Measurements from ENCODE around the gene ZSWIM1. TPM values are rescaled to one million over a fixed set of nuclear protein-coding genes. Genes with fewer than 3 reads are reported as not detected.

Gene ZSWIM1
- total and polyA plus RNA-seq, 2 of the 8 experiments (the other 6 are each of a cell fraction or from before 2014, with no cell fraction given) = 14.1 to 15.6 TPM

DNA sequence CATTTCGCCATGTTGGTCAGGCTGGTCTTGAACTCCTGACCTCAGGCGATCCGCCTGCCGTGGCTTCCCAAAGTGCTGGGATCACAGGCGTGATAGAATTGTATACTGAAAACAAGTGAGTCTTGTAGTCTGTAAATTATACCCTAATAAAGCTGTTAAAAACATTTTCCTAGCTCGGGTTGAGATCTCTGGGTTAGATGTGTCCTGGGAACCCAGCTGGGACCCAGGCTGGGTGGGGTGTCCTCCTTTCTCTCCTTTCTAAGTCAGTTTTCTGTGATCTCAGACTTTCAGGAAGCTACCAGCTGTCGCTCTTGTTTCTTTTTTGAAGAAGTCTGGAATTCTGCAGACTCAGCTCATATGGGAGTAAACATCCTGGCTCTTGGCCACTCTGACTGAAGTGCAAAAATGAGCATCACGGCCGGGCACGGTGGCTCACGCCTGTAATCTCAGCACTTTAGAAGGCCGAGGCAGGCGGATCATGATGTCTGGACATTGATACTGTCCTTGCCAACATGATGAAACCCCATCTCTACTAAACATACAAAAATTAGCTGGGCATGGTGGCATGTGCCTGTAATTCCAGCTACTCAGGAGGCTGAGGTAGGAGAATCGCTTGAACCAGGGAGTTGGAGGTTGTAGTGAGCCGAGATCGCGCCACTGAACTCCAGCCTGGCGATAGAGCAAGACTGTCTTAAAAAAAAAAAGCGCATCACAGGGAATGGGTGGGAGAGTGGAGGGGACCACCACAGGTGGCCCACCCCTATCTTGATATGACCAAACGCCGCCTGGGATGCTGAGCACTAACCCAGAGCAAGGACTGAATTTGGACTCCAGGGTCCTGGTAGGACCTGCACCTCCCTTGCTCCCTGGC lies 43.6 kb downstream of the ZSWIM1 start:
- peaks cover 3 to 7% (median 5%) of the 10 kb centered on the region in 4 experiments; a peak in 5 of 7 replicates for H3K4me1 ChIP-seq (replicated peaks in 1 of 4; ENCODE audit: control insufficient read depth in 3 of 4, insufficient read depth in 4 of 4, low read length in 3 of 4)
- no peak overlapping the region for H2BK5ac ChIP-seq (ENCODE audit: low read depth, low read length)
- CTCF ChIA-PET (ENCODE audit: partially characterized antibody) = interaction anchor here (0.6 to 1.7 kb wide), 4 partner anchors 13 to 131 kb away, joined by 3 to 8 read pairs (median 3); partner anchors contain the start of gene PLTP
- H3K9me3 ChIP-seq (ENCODE audit: insufficient read depth in 2 of 2, low read depth in 1 of 2, low read length in 1 of 2) = no peaks in the 10 kb centered on the region
- 92% methylated on average over 16 of the region's 21 CpGs; no CpG with 5 or more reads in 1 of the 2 experiments for WGBS, 2 experiments (ENCODE audit: extremely low coverage in 1 of 2, insufficient coverage in 1 of 2, insufficient read length in 1 of 2, insufficient replicate concordance in 2 of 2, low coverage in 1 of 2, low lambda C conversion rate in 2 of 2, missing lambda C conversion rate in 1 of 2)
- no peak overlapping the region for H3K9ac ChIP-seq (replicated peaks in 1 of 4; ENCODE audit: extremely low read depth in 1 of 4, low read depth in 3 of 4, low read length in 3 of 4)
- H3K27me3 ChIP-seq (replicated peaks in 1 of 4; ENCODE audit: control insufficient read depth in 3 of 4, extremely low read depth in 1 of 4, insufficient read depth in 3 of 4, low read length in 3 of 4) = no peaks in the 10 kb centered on the region
- POLR2A ChIA-PET (ENCODE audit: partially characterized antibody) = interaction anchor here (0.8 to 11.8 kb wide), 8 partner anchors 8 to 46 kb away, joined by 3 to 165 read pairs (median 4); partner anchors contain the start of genes PCIF1 and PLTP
- H4K20me1 ChIP-seq (replicated peaks in 1 of 2; ENCODE audit: control insufficient read depth in 1 of 2, insufficient read depth in 2 of 2, low read length in 2 of 2) = no peaks in the 10 kb centered on the region
- no peak overlapping the region for H2BK120ac ChIP-seq (replicated peaks; ENCODE audit: low read depth, low read length)
- TF ChIP-seq CHD2 (IDR thresholded peaks at IDR 0.05; ENCODE audit: low read length) = no peak
- TF ChIP-seq GABPA (IDR thresholded peaks at IDR 0.05; ENCODE audit: borderline replicate concordance, insufficient read depth, low read length) = no peak
- no peak for TF ChIP-seq RFX5 (IDR thresholded peaks at IDR 0.05; ENCODE audit: borderline replicate concordance, low read depth, low read length)
- no peak overlapping the region for H3K56ac ChIP-seq (replicated peaks; ENCODE audit: insufficient read length, low read depth, low read length)
- DNase-seq (ENCODE audit: low read depth in 1 of 2, low spot score in 2 of 2) (no peak), FAIRE-seq (no peak)
- H3K4me3 ChIP-seq (ENCODE audit: extremely low read depth in 1 of 4, insufficient read depth in 2 of 4, low read depth in 3 of 4, low read length in 4 of 4) = no peak overlapping the region
- no peak overlapping the region for H3K27ac ChIP-seq (ENCODE audit: low read depth, low read length)
- H3K79me2 ChIP-seq (ENCODE audit: control insufficient read depth in 1 of 2, insufficient read depth in 2 of 2, low read length in 2 of 2) = no peaks in the 10 kb centered on the region
- no peak overlapping the region for H3K4ac ChIP-seq (replicated peaks; ENCODE audit: insufficient read length, low read depth, low read length)
- no peak overlapping the region for H2BK15ac ChIP-seq (ENCODE audit: low read length)
- H3K18ac ChIP-seq (ENCODE audit: extremely low read depth, low read length) = no peak overlapping the region
- H3K36me3 ChIP-seq (ENCODE audit: control insufficient read depth in 2 of 4, insufficient read depth in 4 of 4, low read length in 3 of 4) = no peaks in the 10 kb centered on the region
- no peak overlapping the region for H2AFZ ChIP-seq (ENCODE audit: low read length)
- H3K14ac ChIP-seq (ENCODE audit: insufficient read length) = no peak overlapping the region
- H3K23ac ChIP-seq (ENCODE audit: insufficient read length) = no peak overlapping the region
- H4K8ac ChIP-seq (ENCODE audit: extremely low read depth, insufficient read depth, low read length) = no peak overlapping the region
- H4K5ac ChIP-seq (ENCODE audit: insufficient read length, low read depth, low read length) = no peak overlapping the region
- H2BK12ac ChIP-seq (ENCODE audit: low read depth, low read length) = no peak overlapping the region
- no peak overlapping the region for H4K91ac ChIP-seq (replicated peaks; ENCODE audit: insufficient read length, low read length)
- H3K23me2 ChIP-seq (ENCODE audit: low read depth, low read length) = no peaks in the 10 kb centered on the region
- no peak overlapping the region for H3K4me2 ChIP-seq (ENCODE audit: insufficient read depth in 1 of 2, low read depth in 2 of 2, low read length in 2 of 2)
- no peak overlapping the region for H2AK5ac ChIP-seq (ENCODE audit: low read depth, low read length)
- no peaks in the 10 kb centered on the region for H3K79me1 ChIP-seq (ENCODE audit: low read depth, low read length)
- H2BK20ac ChIP-seq (ENCODE audit: low read length) = no peak overlapping the region

All from H1 (cell line).